ENCODE results near the gene SEL1L3. TPM values are rescaled to one million over a fixed set of nuclear protein-coding genes. Genes with fewer than 3 reads are reported as not detected.

Gene SEL1L3
- total RNA-seq, 1 experiment from 2014 or later: 31.9 TPM

DNA sequence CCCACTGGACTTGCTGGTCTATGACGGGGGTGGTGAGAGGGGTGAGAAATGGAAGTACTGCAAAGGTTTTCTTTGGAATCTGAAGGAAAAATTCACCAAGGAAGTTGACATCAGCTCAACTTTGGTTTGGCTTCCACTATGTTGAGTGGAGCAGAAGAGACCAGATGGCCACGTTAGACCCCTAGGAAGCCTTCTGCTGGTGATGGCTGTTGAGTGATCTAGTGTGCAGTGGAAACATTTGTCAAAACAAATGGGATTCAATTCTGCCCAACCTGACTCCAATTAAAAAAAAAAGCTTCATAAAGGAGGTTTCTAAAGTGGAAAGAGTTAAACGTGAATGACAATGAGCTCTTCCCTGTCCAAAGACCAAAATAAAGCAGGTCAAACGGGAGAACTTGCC is 25.7 kb downstream of the SEL1L3 start:
- Histone ChIP-seq H3K9me3 (ENCODE audit: low read length) (no peaks in the 10 kb centered on the region), H3K27me3 (ENCODE audit: low read length) (no peaks in the 10 kb centered on the region), H2AFZ (ENCODE audit: low read length) (no peak overlapping the region), H4K20me1 (ENCODE audit: low read length) (no peaks in the 10 kb centered on the region), H3K4me2 (ENCODE audit: low read length) (no peak overlapping the region), H3K9ac (ENCODE audit: low read length) (no peak overlapping the region), H3K9me2 (replicated peaks; ENCODE audit: low read length) (no peaks in the 10 kb centered on the region), H3K27ac (ENCODE audit: low read length) (no peak overlapping the region), H3K4me3 (ENCODE audit: low read length) (no peak overlapping the region), H3K4me1 (ENCODE audit: insufficient read depth, low read length) (no peaks in the 10 kb centered on the region), H3K36me3 (ENCODE audit: low read depth, low read length) (no peaks in the 10 kb centered on the region; the same call in 1 of the 2 replicates), H3F3A (ENCODE audit: low read length, unreplicated experiment) (no peaks in the 10 kb centered on the region), H3K79me2 (ENCODE audit: low read length) (no peaks in the 10 kb centered on the region)
- POLR2A ChIA-PET (ENCODE audit: unreplicated experiment): no interaction called here
- DNase-seq (no peak), ATAC-seq (no peak)
- CTCF ChIA-PET: no interaction called here
- no TSS peak for BruUV-seq (replicated peaks)
- TF ChIP-seq EZH2phosphoT487 (IDR thresholded peaks at IDR 0.05; ENCODE audit: borderline replicate concordance, low read length) (no peak), EZH2 (IDR thresholded peaks at IDR 0.05; ENCODE audit: low read length, unreplicated experiment) (no peak)
- TF ChIP-seq, protein P1, sequence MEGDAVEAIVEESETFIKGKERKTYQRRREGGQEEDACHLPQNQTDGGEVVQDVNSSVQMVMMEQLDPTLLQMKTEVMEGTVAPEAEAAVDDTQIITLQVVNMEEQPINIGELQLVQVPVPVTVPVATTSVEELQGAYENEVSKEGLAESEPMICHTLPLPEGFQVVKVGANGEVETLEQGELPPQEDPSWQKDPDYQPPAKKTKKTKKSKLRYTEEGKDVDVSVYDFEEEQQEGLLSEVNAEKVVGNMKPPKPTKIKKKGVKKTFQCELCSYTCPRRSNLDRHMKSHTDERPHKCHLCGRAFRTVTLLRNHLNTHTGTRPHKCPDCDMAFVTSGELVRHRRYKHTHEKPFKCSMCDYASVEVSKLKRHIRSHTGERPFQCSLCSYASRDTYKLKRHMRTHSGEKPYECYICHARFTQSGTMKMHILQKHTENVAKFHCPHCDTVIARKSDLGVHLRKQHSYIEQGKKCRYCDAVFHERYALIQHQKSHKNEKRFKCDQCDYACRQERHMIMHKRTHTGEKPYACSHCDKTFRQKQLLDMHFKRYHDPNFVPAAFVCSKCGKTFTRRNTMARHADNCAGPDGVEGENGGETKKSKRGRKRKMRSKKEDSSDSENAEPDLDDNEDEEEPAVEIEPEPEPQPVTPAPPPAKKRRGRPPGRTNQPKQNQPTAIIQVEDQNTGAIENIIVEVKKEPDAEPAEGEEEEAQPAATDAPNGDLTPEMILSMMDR (conservative IDR thresholded peaks at IDR 0.05; ENCODE audit: low read depth, low read length): no peak
- intact Hi-C loops (cut with micrococcal nuclease): no loop called here

GRCh38 chr4:25835384-25835783 is 27.4 kb downstream of the SEL1L3 start:
- ATAC-seq (no peak), DNase-seq (no peak)
- no peak overlapping the region for H3K4me2 ChIP-seq (ENCODE audit: low read length)
- H3K9ac ChIP-seq (ENCODE audit: low read length): no peak overlapping the region
- no peak overlapping the region for H3K27ac ChIP-seq (ENCODE audit: low read length)
- no peaks in the 10 kb centered on the region for H3K9me2 ChIP-seq (replicated peaks; ENCODE audit: low read length)
- CTCF ChIA-PET: no interaction called here
- no TSS peak for BruUV-seq (replicated peaks)
- H3K4me3 ChIP-seq (ENCODE audit: low read length): no peak overlapping the region
- no peaks in the 10 kb centered on the region for H3K4me1 ChIP-seq (ENCODE audit: insufficient read depth, low read length)
- H2AFZ ChIP-seq (ENCODE audit: low read length): no peak overlapping the region
- TF ChIP-seq EZH2 (IDR thresholded peaks at IDR 0.05; ENCODE audit: low read length, unreplicated experiment): no peak
- no peaks in the 10 kb centered on the region for H4K20me1 ChIP-seq (ENCODE audit: low read length)
- POLR2A ChIA-PET (ENCODE audit: unreplicated experiment): no interaction called here
- no peaks in the 10 kb centered on the region for H3F3A ChIP-seq (ENCODE audit: low read length, unreplicated experiment)
- intact Hi-C loops (cut with micrococcal nuclease): no loop called here
- H3K79me2 ChIP-seq (ENCODE audit: low read length): no peaks in the 10 kb centered on the region
- H3K36me3 ChIP-seq (ENCODE audit: low read depth, low read length): no peaks in the 10 kb centered on the region; the same call in 1 of the 2 replicates
- no peaks in the 10 kb centered on the region for H3K9me3 ChIP-seq (ENCODE audit: low read length)
- no peaks in the 10 kb centered on the region for H3K27me3 ChIP-seq (ENCODE audit: low read length)

- Histone ChIP-seq H3K9ac (ENCODE audit: low read length) (no peak overlapping the region), H3K27ac (ENCODE audit: low read length) (no peak overlapping the region), H4K20me1 (ENCODE audit: low read length) (no peaks in the 10 kb centered on the region), H3K4me2 (ENCODE audit: low read length) (no peak overlapping the region), H3K79me2 (ENCODE audit: low read length) (no peaks in the 10 kb centered on the region), H3K27me3 (ENCODE audit: low read length) (no peaks in the 10 kb centered on the region), H3K9me3 (ENCODE audit: low read length) (no peaks in the 10 kb centered on the region), H3K36me3 (ENCODE audit: low read depth, low read length) (no peaks in the 10 kb centered on the region; the same call in 1 of the 2 replicates), H3F3A (ENCODE audit: low read length, unreplicated experiment) (no peaks in the 10 kb centered on the region), H3K4me3 (ENCODE audit: low read length) (no peak overlapping the region), H3K4me1 (ENCODE audit: insufficient read depth, low read length) (no peaks in the 10 kb centered on the region), H2AFZ (ENCODE audit: low read length) (no peak overlapping the region), H3K9me2 (replicated peaks; ENCODE audit: low read length) (no peaks in the 10 kb centered on the region)
- TF ChIP-seq EZH2phosphoT487 (IDR thresholded peaks at IDR 0.05; ENCODE audit: borderline replicate concordance, low read length): no peak
- no peak for TF ChIP-seq EZH2 (IDR thresholded peaks at IDR 0.05; ENCODE audit: low read length, unreplicated experiment)
- TF ChIP-seq, protein P1 (conservative IDR thresholded peaks at IDR 0.05; ENCODE audit: low read depth, low read length): no peak
- ChIA-PET POLR2A (ENCODE audit: unreplicated experiment) (no interaction called here), CTCF (no interaction called here)
- DNase-seq: no peak
- no TSS peak for BruUV-seq (replicated peaks)
- intact Hi-C loops (cut with micrococcal nuclease): no loop called here
- ATAC-seq: no peak
These were observed 28.2 kb downstream of the SEL1L3 start for GRCh38 chr4:25834411-25835107.

Data from PC-3 (cell line).